Fibroblast of skin of right quadriceps (primary cell): ENCODE data around the gene RPL7A.

Experiments
- DNase-seq: peaks from one replicate; pipeline ENCODE4 v3.0.0-alpha.2; 2013

Gene RPL7A

GRCh38 chr9:133349965-133350616 lies 2.1 kb downstream of the RPL7A start:
- no peak for DNase-seq

DNA sequence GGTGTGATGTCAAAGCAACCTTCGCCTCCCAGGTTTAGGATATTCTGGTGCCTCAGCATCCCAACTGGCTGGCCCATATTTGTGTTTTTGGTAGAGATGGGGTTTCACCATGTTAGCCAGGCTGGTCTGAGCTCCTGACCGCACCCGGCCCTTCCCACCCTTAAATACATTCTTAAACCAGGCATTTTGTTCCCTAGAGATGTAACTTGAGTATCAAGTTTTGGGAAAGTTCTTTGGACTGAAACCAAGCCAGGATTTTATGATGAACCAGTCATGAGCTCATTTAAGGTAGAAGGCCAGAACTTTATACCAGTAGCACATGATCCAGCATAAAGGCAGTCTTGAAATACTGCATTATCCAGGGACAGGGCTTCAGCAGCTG lies 3.5 kb downstream of the RPL7A start:
- no peak for DNase-seq

- DNase-seq: peak; percentile 62
Measured at GRCh38 chr9:133351908-133352634, 4.1 kb downstream of the RPL7A start.

- no peak for DNase-seq
Measured at GRCh38 chr9:133352635-133353340, 4.8 kb downstream of the RPL7A start.

DNA sequence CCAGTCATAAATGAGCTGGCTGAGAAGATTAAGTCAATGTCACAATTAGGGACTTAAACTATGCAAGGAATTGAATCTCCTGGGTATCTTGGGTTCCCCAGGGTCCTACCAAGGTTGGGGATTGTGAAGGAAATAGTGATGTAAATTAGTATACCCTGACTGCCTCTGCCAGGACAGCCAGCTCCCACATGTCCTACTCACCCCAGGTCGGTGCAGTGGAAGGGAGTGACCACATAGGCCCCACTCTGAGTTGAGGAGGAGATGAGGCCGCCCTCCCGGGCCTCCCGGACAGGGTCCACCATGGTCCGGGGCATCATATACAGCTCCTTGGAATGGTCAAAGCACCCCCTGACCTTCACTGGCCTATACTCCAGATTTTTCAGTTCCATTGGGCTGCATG lies 5.5 kb downstream of the RPL7A start:
- no peak for DNase-seq

GRCh38 chr9:133354766-133355165 lies 6.7 kb downstream of the RPL7A start:
- DNase-seq: no peak

- DNase-seq: no peak
Measured at GRCh38 chr9:133355881-133356357, 7.9 kb downstream of the RPL7A start.

DNA sequence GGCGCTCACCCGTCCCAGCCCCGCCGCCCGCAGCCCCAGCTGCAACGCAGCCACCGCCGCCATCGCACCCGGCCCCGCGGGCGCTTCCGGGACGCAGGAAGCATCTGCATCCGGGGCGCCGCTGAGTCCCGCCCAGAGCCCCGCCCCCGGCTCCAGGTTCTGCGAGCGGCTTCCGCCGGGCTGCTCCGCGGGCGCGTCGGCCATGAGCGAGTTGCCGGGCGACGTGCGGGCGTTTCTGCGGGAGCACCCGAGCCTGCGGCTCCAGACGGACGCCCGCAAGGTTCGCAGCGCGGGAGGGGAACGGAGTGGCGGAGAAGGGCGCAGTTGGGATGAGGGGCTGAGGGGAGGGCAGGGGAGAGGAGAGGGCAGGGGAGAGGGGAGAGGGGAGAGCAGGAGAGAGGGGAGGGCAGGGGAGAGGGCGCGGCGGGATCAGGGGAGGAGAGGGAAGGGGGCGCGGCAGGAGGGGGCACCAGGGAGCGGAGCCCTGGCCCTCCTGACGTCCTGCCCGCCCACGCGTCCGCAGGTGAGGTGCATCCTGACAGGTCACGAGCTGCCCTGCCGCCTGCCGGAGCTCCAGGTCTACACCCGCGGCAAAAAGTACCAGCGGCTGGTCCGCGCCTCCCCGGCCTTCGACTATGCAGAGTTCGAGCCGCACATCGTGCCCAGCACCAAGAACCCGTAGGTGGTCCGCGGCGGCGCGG lies 8.5 kb downstream of the RPL7A start, which contains the start of the genes SURF1 and SURF2:
TSS of gene SURF1 (minus strand) at position 97 of the 701 bp plus-strand sequence. CDS start at position 63, 34 bp downstream.
TSS of gene SURF2 (plus strand) at position 160 of the 701 bp plus-strand sequence. CDS start at position 203, 43 bp downstream.
- DNase-seq: peak; percentile 72

DNA sequence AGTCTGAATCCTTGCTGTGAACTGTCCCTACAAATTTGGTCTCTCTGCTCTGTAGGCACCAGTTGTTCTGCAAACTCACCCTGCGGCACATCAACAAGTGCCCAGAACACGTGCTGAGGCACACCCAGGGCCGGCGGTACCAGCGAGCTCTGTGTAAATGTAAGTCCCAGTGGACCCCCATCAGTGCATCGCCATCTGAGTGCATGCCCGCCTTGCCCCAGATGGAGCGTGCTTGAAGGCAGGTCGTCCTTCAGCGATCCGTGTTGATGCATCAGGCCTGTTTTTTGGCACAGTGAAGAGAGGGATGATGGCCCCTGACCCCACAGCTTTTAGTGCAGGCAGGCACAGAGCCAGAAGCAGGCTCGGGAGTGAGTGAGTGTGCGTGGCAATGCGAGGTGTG lies 9.6 kb downstream of the RPL7A start:
- DNase-seq: no peak

GRCh38 chr9:133359399-133360175 lies 11.6 kb downstream of the RPL7A start:
- no peak for DNase-seq

DNA sequence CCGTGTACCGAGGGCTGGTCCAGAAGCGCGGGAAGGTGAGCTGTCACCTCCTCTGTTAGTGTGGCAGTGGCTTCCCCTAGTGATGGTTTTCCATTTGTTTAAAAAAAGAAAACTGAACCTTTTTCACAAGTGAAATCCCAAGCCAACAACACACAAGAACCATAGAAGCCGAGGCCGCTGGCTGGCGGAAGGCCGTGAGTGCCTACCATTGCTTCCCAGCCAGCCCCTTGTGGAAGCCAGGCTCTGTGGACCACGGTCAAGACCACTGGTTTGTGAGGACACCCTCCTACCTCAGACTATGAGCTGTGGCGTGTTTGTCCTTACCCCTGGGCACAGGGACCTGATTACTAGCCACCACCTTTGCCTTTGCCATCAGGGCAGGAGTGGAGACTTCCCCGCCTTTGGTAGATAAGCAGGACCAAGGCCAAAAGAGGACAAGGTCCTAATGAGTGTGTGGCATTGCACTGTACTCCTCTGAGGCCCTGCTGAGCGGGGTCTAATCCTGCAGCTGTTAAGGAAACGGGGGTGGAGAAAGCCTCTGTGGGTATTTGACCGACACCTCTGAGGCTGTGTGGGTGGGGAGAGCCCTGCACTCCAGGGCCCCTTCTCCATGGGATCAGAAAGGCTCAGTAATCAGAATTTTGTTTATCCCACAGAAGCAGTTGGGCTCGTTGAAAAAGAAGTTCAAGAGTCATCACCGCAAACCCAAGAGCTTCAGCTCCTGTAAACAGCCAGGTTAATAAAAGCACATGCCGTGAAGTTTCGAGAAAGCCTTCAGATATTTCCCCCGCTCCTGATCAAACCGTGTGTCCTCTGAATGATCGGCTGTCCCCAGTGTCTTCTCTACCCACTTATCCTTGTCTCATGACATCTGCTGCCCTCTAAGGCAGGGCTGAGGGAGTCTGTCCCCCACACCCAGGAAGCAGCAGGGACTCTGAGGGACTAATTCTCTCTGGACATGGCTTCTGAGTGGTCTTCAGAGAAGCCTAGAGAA lies 12.7 kb downstream of the RPL7A start:
- DNase-seq: no peak

- no peak for DNase-seq
Measured at GRCh38 chr9:133361507-133362092, 13.6 kb downstream of the RPL7A start.

DNA sequence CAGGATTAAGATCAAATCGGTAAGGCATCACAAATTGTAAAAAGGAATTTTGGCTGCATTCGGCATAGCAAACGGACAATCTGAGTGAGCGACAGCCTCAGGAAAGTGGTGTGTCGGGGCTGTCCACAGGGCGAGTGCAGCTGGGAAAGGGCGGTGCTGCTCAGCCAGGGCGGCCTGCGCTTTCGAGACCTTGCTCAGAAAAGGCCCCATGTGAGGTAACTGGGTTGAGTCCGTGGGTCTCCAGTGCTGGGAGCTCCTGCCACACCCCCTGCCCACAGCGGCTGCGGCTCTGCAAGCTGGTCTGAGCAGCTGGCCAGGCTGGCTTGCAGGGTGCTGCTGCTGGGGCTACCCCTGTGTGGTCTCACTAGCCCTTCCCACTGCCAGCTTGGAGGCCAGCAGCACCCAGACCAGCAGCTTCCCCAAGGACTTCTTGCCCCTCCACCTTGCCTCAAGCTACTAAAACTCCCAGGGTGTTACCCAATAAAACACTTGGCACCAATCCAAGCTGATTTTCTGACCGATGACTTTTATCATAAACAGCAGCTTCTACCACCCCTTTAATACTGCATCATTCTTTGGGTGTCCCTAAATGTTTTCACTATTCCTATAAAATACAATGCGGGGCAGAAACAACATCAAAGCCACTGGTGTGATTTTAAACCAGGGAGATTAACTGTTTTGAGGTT lies 14.5 kb downstream of the RPL7A start:
- DNase-seq: no peak

DNA sequence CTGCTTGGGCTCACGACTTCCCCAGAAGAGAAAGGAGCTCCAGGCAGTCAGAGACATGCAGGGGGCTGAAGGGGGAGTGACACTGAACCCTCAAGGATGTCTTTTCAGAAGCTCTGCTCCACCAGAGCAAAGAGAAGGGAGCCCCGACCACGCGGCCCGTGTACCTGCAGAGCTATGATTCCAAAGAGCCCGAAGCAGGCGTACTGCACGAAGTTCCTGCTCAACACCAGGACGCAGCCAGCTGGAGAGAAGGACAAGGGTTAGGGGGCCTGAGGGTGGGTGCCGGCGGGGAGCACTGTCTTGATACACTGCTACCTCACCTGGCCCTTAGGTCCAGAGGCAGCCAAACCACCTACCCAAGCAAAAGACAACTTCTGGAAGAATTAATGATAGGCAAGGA lies 18.4 kb downstream of the RPL7A start:
- no peak for DNase-seq

DNA sequence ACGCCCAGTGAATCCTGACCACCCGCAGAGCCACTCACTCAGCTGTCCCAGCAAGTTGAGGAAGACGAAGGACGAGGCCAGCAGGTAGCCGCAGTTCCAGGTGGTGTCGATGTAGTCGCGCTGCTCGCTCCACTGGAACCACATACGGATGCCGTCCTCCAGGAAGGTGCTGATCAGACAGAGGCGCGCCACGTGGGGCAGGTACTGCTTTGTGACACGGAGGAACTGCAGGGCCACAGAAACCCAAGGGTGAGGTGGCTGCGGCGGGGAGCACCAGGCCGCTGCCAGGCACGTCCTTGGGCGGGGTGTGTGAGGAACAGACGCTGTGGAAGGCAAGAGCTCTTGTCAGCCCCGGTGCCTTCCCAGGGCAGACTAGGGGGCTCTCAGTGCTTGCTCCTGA lies 19.2 kb downstream of the RPL7A start:
- DNase-seq: no peak

DNA sequence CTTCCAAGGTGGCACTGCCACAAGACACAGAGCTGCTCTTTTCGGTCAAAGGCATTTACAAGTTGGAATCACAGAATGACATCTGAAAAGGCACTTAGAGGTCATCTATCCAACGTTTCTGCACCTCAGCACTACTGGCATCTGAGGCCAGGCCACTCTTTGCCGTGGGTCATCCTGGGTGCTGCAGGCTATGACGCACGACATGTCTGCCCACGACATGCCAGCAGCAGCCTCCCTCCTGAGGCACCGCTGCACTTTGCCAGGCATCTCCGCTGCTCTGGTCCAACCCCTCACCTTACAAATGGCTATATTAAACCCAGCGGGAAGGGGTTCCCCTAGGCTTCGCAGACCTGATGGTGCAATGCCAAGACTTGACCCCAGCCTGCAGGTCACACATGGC lies 19.8 kb downstream of the RPL7A start:
- no peak for DNase-seq

- DNase-seq: no peak
Measured at GRCh38 chr9:133368249-133368881, 20.3 kb downstream of the RPL7A start.

DNA sequence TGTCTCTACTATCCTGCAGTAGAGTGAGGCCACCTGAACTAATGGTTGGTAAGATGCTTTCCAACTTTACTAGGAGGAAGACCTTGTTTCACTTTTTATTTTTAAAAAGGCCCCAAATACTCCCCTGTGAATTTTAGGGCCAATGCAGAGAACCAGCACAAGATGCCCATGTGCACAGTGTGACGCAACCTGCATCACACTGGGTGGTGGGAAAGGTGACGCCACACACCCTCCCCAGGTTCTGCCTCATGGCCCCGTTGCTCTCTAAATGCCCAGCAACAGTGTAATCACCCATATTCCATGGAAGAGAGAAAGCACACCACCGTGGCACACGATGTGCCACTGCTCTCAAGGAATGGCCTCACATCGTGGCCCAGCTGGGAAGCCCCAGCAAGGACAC lies 21.4 kb downstream of the RPL7A start:
- no peak for DNase-seq

DNA sequence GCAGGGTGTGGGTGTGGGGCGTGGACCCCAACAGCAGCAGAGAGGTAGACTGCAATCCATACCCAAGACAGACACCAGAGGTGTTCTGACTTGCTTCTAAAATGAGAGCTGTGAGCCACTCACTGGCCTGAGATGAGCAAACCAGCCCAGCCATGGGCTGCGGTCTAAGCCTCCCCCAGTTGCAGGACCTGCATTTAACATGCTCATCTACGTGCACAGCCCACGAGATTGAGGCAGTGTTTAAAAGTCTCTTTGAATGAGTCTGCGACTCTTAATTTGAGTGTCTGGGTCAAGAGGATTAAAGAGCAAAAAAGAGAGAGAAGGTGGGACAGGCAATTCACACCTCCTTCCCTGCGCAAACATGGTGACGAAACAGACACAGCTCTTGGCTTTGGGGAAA lies 21.9 kb downstream of the RPL7A start:
- no peak for DNase-seq
